ENCODE results near the gene FADS2. TPM values are rescaled to one million over a fixed set of nuclear protein-coding genes. Genes with fewer than 3 reads are reported as not detected.

The FADS2 gene
- total and polyA plus RNA-seq, 2 of the 13 experiments (the other 11 are each of a cell fraction or from before 2014, with no cell fraction given) = 90.1 to 124 TPM

- TF ChIP-seq, protein P1, sequence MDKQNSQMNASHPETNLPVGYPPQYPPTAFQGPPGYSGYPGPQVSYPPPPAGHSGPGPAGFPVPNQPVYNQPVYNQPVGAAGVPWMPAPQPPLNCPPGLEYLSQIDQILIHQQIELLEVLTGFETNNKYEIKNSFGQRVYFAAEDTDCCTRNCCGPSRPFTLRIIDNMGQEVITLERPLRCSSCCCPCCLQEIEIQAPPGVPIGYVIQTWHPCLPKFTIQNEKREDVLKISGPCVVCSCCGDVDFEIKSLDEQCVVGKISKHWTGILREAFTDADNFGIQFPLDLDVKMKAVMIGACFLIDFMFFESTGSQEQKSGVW (CRISPR knock-in tag; IDR thresholded peaks at IDR 0.05; ENCODE audit: borderline replicate concordance) = no peak
- TF ChIP-seq ZFP62 (CRISPR knock-in tag; IDR thresholded peaks at IDR 0.05) (no peak), ZNF280D (CRISPR knock-in tag; IDR thresholded peaks at IDR 0.05) (peak; percentile 80; the same call in 1 of the 2 replicates), ZBTB43 (CRISPR knock-in tag; conservative IDR thresholded peaks at IDR 0.05) (0 out of 2 replicates have a peak, but pooled peaks have one; percentile 58), PHF8 (CRISPR knock-in tag; IDR thresholded peaks at IDR 0.05) (peak; percentile 68), AGO1 (IDR thresholded peaks at IDR 0.05; ENCODE audit: low read depth, low read length, poor library complexity, severe bottlenecking) (peak; percentile 95), ZNF292 (CRISPR knock-in tag; IDR thresholded peaks at IDR 0.05; ENCODE audit: borderline replicate concordance, low read depth) (no peak), PAF1 (CRISPR knock-in tag; IDR thresholded peaks at IDR 0.05) (no peak), FOXK2 (IDR thresholded peaks at IDR 0.05) (no peak), MTA1 (CRISPR knock-in tag; IDR thresholded peaks at IDR 0.05; ENCODE audit: borderline replicate concordance) (no peak), ZNF660 (CRISPR knock-in tag; IDR thresholded peaks at IDR 0.05; ENCODE audit: borderline replicate concordance, low read depth) (no peak), ZNF724P (CRISPR knock-in tag; IDR thresholded peaks at IDR 0.05; ENCODE audit: borderline replicate concordance) (peak; percentile 92), SRSF1 (optimal IDR thresholded peaks at IDR 0.05; ENCODE audit: low read depth, low read length) (no peak), MTF1 (CRISPR knock-in tag; IDR thresholded peaks at IDR 0.05) (no peak)
- TF ChIP-seq, protein P2, sequence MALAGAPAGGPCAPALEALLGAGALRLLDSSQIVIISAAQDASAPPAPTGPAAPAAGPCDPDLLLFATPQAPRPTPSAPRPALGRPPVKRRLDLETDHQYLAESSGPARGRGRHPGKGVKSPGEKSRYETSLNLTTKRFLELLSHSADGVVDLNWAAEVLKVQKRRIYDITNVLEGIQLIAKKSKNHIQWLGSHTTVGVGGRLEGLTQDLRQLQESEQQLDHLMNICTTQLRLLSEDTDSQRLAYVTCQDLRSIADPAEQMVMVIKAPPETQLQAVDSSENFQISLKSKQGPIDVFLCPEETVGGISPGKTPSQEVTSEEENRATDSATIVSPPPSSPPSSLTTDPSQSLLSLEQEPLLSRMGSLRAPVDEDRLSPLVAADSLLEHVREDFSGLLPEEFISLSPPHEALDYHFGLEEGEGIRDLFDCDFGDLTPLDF (CRISPR knock-in tag; IDR thresholded peaks at IDR 0.05) = peak; percentile 84
- TF ChIP-seq, protein P3, sequence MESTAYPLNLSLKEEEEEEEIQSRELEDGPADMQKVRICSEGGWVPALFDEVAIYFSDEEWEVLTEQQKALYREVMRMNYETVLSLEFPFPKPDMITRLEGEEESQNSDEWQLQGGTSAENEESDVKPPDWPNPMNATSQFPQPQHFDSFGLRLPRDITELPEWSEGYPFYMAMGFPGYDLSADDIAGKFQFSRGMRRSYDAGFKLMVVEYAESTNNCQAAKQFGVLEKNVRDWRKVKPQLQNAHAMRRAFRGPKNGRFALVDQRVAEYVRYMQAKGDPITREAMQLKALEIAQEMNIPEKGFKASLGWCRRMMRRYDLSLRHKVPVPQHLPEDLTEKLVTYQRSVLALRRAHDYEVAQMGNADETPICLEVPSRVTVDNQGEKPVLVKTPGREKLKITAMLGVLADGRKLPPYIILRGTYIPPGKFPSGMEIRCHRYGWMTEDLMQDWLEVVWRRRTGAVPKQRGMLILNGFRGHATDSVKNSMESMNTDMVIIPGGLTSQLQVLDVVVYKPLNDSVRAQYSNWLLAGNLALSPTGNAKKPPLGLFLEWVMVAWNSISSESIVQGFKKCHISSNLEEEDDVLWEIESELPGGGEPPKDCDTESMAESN (CRISPR knock-in tag; conservative IDR thresholded peaks at IDR 0.05) = peak; percentile 89; the same call in 1 of the 2 replicates
Observed at GRCh38 chr11:61814958-61815789, 12.9 kb upstream of the FADS2 start (continued).

Measured in HepG2 (cell line).